Karpas-422 (cell line): ENCODE results near the gene FYTTD1. TPM values are rescaled to one million over a fixed set of nuclear protein-coding genes. Genes with fewer than 3 reads are reported as not detected.

ENCODE experiments used
- DNase-seq: peaks from one replicate; pipeline ENCODE4 v3.0.0-alpha.2; 2015
- H2AFZ ChIP-seq: fragments of 200-600 bp; sonication (generic); 2 replicates; pipeline ENCODE4 v1.6.1; 2014; ENCODE audit warnings: antibody characterized with exemption, low read length, mixed read lengths
- H3K27ac ChIP-seq: fragments of 200-600 bp; sonication (generic); 2 replicates; pipeline ENCODE4 v1.5.1; 2014; ENCODE audit warnings: mild to moderate bottlenecking, low read length, moderate library complexity
- H3K27me3 ChIP-seq: fragments of 200-600 bp; sonication (generic); 2 replicates; pipeline ENCODE4 v1.6.1; 2014; ENCODE audit warnings: low read length, mixed read lengths
- H3K36me3 ChIP-seq: fragments of 200-600 bp; sonication (generic); 2 replicates; pipeline ENCODE4 v1.6.1; 2014; ENCODE audit warnings: low read length, mixed read lengths; ENCODE audit not compliant: insufficient read depth
- H3K4me1 ChIP-seq: fragments of 200-600 bp; sonication (generic); 2 replicates; pipeline ENCODE4 v1.6.1; 2014; ENCODE audit warnings: mild to moderate bottlenecking, low read length, mixed read lengths
- H3K4me2 ChIP-seq: fragments of 200-600 bp; sonication (generic); 2 replicates; pipeline ENCODE4 v1.6.1; 2014; ENCODE audit warnings: low read length, low read depth, mild to moderate bottlenecking; ENCODE audit not compliant: poor library complexity, severe bottlenecking
- H3K4me3 ChIP-seq: fragments of 200-600 bp; sonication (generic); 2 replicates; pipeline ENCODE4 v1.5.1; 2014; ENCODE audit warnings: mild to moderate bottlenecking, antibody characterized with exemption, low read length, mixed read lengths
- H3K79me2 ChIP-seq: fragments of 200-600 bp; sonication (generic); 2 replicates; pipeline ENCODE4 v1.6.1; 2014; ENCODE audit warnings: mild to moderate bottlenecking, low read length, mixed read lengths
- H3K9ac ChIP-seq: fragments of 200-600 bp; sonication (generic); 2 replicates; pipeline ENCODE4 v1.6.0; 2014; ENCODE audit warnings: low read length
- H3K9me2 ChIP-seq: fragments of 200-600 bp; sonication (generic), shearing (Covaris generic); replicated peaks from 2 replicates; pipeline ENCODE4 v1.6.0; 2014; ENCODE audit warnings: mild to moderate bottlenecking, low read length, moderate library complexity; ENCODE audit not compliant: insufficient read depth
- H3K9me3 ChIP-seq: fragments of 300-700, 200-600 bp; sonication (generic); 2 replicates; pipeline ENCODE4 v1.6.1; 2014; ENCODE audit warnings: low read length, mixed read lengths
- H4K20me1 ChIP-seq: fragments of 200-600 bp; sonication (generic); 2 replicates; pipeline ENCODE4 v1.6.1; 2014; ENCODE audit warnings: mild to moderate bottlenecking, antibody characterized with exemption, low read length, low read depth; ENCODE audit not compliant: insufficient read depth
- total RNA-seq: library from RNA; depleted of rRNA; stranded (reverse); fragments of >200 nt; shearing (Covaris generic); gene quantifications from 2 replicates; pipeline ENCODE4 v1.2.3, GENCODE V29; 2014; ENCODE audit warnings: low replicate concordance; rRNA removed

Gene FYTTD1
- total RNA-seq, 1 experiment from 2014 or later: 145 TPM

DNA sequence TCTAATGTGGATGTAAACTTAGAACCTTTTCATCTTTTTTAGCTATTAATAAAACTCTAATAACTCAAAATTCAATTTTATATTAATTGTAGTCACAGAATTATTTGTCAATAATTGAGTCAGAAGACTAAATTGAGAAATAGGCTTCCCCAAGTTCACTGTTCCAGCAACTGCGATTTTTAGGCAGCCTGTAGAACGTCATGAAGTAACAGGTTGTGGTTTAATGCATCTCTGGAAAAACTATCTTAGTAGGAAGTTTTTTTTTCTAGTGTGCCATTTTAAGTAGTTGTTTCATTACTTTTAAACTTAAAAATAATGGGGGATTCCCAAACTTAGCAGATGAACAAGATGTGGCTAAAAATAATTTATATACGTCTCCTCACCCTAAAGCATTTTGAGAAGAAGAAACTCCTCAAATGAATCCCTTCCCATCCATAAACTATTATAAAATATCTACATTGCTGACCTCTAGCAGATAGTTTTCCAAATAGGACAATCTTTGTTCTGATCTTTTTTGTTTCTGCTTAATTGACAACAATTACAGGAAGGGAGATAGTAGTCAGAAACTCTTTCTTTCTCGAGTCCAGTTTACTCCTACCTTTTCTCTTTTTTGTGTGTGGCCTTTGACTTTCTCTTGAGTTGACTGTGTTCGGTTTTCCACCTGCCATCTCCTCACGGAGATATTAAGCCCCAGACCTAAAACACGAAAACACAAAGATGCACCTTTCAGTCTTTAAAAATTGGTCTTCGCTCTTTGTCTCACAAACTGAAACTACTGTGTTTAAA is 84.4 kb downstream of the FYTTD1 start:
- no peak overlapping the region for H3K9ac ChIP-seq

DNA sequence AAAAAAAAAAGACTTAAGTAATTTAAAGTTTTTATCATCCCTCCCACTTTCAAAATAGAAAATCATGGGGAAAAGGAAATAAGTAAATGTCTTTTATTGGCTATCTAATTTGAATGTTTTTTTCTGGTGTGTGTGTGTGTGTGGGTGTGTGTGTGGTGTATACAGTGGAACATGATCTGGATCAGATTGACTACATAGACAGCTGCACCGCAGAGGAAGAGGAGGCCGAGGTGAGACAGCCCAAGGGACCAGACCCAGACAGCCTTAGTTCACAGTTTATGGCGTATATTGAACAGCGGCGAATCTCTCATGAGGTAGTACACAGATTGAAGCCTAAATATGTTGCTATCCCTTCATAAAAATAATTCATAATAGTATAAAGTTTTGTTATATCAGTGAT is 85.8 kb downstream of the FYTTD1 start:
- DNase-seq: no peak

More for the DNA sequence above, 84.4 kb downstream of the FYTTD1 start:
- H3K79me2 ChIP-seq: peaks cover 33% of the 10 kb centered on the region
- H3K27ac ChIP-seq: no peak overlapping the region
- H3K4me3 ChIP-seq: no peak overlapping the region
- no peaks in the 10 kb centered on the region for H3K9me2 ChIP-seq
- no peak for DNase-seq
- H3K27me3 ChIP-seq: no peaks in the 10 kb centered on the region
- H3K4me1 ChIP-seq: no peaks in the 10 kb centered on the region
- no peaks in the 10 kb centered on the region for H3K9me3 ChIP-seq
- no peak overlapping the region for H3K4me2 ChIP-seq
- no peak overlapping the region for H2AFZ ChIP-seq
- peaks cover 61% of the 10 kb centered on the region for H3K36me3 ChIP-seq
- H4K20me1 ChIP-seq: no peaks in the 10 kb centered on the region

DNA sequence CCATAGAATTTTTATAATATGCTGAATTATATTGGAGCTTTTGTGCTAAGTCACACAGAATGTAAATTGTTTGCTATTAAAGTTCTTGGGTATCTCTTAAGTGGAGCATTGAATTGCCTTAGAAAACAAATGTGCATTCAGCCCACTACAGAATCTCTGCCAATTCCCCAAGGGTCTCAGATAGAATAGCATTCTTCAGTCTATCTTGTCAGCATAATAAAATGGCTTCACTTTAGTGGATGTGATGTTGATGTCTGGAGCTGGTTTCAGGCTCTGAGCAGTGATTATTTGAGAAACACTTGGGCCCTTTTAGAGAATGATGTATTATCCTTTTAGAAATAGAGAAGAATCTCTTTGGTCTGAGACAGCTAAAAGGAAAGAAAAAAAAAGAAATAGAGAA is 86.6 kb downstream of the FYTTD1 start:
- H3K4me3 ChIP-seq: no peak overlapping the region
- H2AFZ ChIP-seq: no peak overlapping the region
- H3K9me3 ChIP-seq: no peaks in the 10 kb centered on the region
- DNase-seq: no peak
- no peaks in the 10 kb centered on the region for H4K20me1 ChIP-seq
- no peak overlapping the region for H3K9ac ChIP-seq
- H3K9me2 ChIP-seq: no peaks in the 10 kb centered on the region
- H3K4me1 ChIP-seq: no peaks in the 10 kb centered on the region
- H3K27ac ChIP-seq: no peak overlapping the region
- H3K4me2 ChIP-seq: no peak overlapping the region
- no peaks in the 10 kb centered on the region for H3K27me3 ChIP-seq
- H3K36me3 ChIP-seq: peaks cover 72% of the 10 kb centered on the region
- peaks cover 39% of the 10 kb centered on the region for H3K79me2 ChIP-seq

More for the DNA sequence above, 85.8 kb downstream of the FYTTD1 start:
- peaks cover 68% of the 10 kb centered on the region for H3K36me3 ChIP-seq
- H3K9ac ChIP-seq: no peak overlapping the region
- H3K79me2 ChIP-seq: peaks cover 33% of the 10 kb centered on the region
- H3K9me2 ChIP-seq: no peaks in the 10 kb centered on the region
- H3K9me3 ChIP-seq: no peaks in the 10 kb centered on the region
- H3K27ac ChIP-seq: no peak overlapping the region
- no peaks in the 10 kb centered on the region for H3K4me1 ChIP-seq
- H4K20me1 ChIP-seq: no peaks in the 10 kb centered on the region
- no peak overlapping the region for H2AFZ ChIP-seq
- no peaks in the 10 kb centered on the region for H3K27me3 ChIP-seq
- no peak overlapping the region for H3K4me2 ChIP-seq
- no peak overlapping the region for H3K4me3 ChIP-seq

Other genes with a start within 250 kb of the FYTTD1 start
- 80.5 and 111 TPM in 2 replicates for gene BDH1, start 193.9 kb upstream of the FYTTD1 start, total RNA-seq
- 87.0 and 128 TPM in 2 replicates for gene RUBCN, start 13.0 kb upstream of the FYTTD1 start, total RNA-seq
- gene LRCH3, start 41.4 kb downstream of the FYTTD1 start, total RNA-seq: 107 and 164 TPM in 2 replicates
- gene RPL35A, start 200.3 kb downstream of the FYTTD1 start, total RNA-seq: 2,222 and 2,264 TPM in 2 replicates
- gene LMLN, start 210.3 kb downstream of the FYTTD1 start, total RNA-seq: 2.8 and 7.8 TPM in 2 replicates